Uterus (tissue), 4 donors: ENCODE measurements around the gene ACTL7B. TPM values are rescaled to one million over a fixed set of nuclear protein-coding genes. Genes with fewer than 3 reads are reported as not detected.
"Not testable (repeated sequence)": the region's sequence is repeated elsewhere in the genome, so short reads cannot be mapped to it uniquely, and the experiment has no call there.

ENCODE experiments used
- DNase-seq, 2 donors: peaks; one replicate each; pipeline ENCODE4 v3.0.0-alpha.2; 2019 to 2020
- H3K27ac ChIP-seq, 2 donors: fragments of 200-600 bp; sonication (generic); 1 replicate in 1 of 2; 2 replicates in 1 of 2; pipeline ENCODE4 v1.5.1; 2016 to 2018
- H3K27me3 ChIP-seq, 2 donors: fragments of 200-600 bp; sonication (generic); one replicate each; pipeline ENCODE4 v1.5.1; 2018 to 2019; ENCODE audit warnings: control low read depth in 1 of 2
- H3K36me3 ChIP-seq, 2 donors: fragments of 200-600 bp; sonication (generic); one replicate each; pipeline ENCODE4 v1.5.1; 2019; ENCODE audit warnings: control low read depth in 1 of 2
- H3K4me1 ChIP-seq, 2 donors: fragments of 200-600 bp; sonication (generic); one replicate each; pipeline ENCODE4 v1.5.1; 2018 to 2019; ENCODE audit warnings: control low read depth in 1 of 2
- H3K4me3 ChIP-seq, 2 donors: fragments of 200-600 bp; sonication (generic); 1 replicate in 1 of 2; 2 replicates in 1 of 2; pipeline ENCODE4 v1.5.1; 2018 to 2019; ENCODE audit warnings: mild to moderate bottlenecking in 1 of 2
- H3K9me3 ChIP-seq, 2 donors: fragments of 200-600 bp; sonication (generic); one replicate each; pipeline ENCODE4 v1.5.1; 2019; ENCODE audit warnings: control low read depth in 1 of 2
- CTCF ChIP-seq, 4 experiments: fragments of 200-600 bp in 2 of 4; fragments of 450-650 bp in 2 of 4; sonication (generic) in 2 of 4; IDR thresholded peaks; one replicate each; pipeline ENCODE4 v1.5.1; 2016 to 2019; ENCODE audit warnings: antibody characterized with exemption in 4 of 4, mild to moderate bottlenecking in 2 of 4, moderate library complexity in 1 of 4
- POLR2A ChIP-seq, 2 donors: fragments of 450-650 bp; IDR thresholded peaks; one replicate each; pipeline ENCODE4 v1.6.1; 2016; ENCODE audit warnings: antibody characterized with exemption in 2 of 2, mild to moderate bottlenecking in 1 of 2, moderate library complexity in 1 of 2
- intact Hi-C: fragments of 100-400 bp; cut with DNase I; formaldehyde crosslinking; loops from one replicate; pipeline ENCODE4 v1.15.1; 2023; ENCODE audit warnings: low total_unique reads
- total RNA-seq, 4 donors: library from RNA; depleted of rRNA in 3 of 4; stranded (reverse); fragments of >200 nt in 3 of 4; gene quantifications; one replicate each; pipeline versions ENCODE4 v1.1.0 to v1.2.4, GENCODE V29; 2014 to 2023
- donor health status: DM: yes; HTN: yes; CAD: no.

ACTL7B gene
- total RNA-seq, 4 donors from 2014 or later = not detected

GRCh38 chr9:108897324-108898096 lies 41.7 kb upstream of the ACTL7B start:
- Histone ChIP-seq H3K4me1 (no peaks in the 10 kb centered on the region), H3K36me3 (no peaks in the 10 kb centered on the region), H3K9me3 (no peaks in the 10 kb centered on the region), H3K27me3 (no peaks in the 10 kb centered on the region), H3K27ac (no peak overlapping the region), H3K4me3 (no peak overlapping the region)
- no peak for DNase-seq
- TF ChIP-seq POLR2A (IDR thresholded peaks at IDR 0.05) (no peak), CTCF (IDR thresholded peaks at IDR 0.05) (no peak)
- intact Hi-C loops = no loop called here

- TF ChIP-seq CTCF (IDR thresholded peaks at IDR 0.05) (no peak), POLR2A (IDR thresholded peaks at IDR 0.05) (no peak)
- no peaks in the 10 kb centered on the region for H3K4me1 ChIP-seq
- intact Hi-C loops = no loop called here
- no peak overlapping the region for H3K27ac ChIP-seq
- no peak for DNase-seq
- no peaks in the 10 kb centered on the region for H3K27me3 ChIP-seq
- H3K4me3 ChIP-seq = no peak overlapping the region
- no peaks in the 10 kb centered on the region for H3K36me3 ChIP-seq
- H3K9me3 ChIP-seq = no peaks in the 10 kb centered on the region
Observed at GRCh38 chr9:108894225-108894997, 38.6 kb upstream of the ACTL7B start.

- TF ChIP-seq POLR2A (IDR thresholded peaks at IDR 0.05) = no peak
- TF ChIP-seq CTCF (IDR thresholded peaks at IDR 0.05) = peak in 1 of 4 experiments; percentile 7
- H3K4me1 ChIP-seq = no peaks in the 10 kb centered on the region
- no peaks in the 10 kb centered on the region for H3K9me3 ChIP-seq
- H3K27ac ChIP-seq = no peak overlapping the region
- no peak for DNase-seq
- no peaks in the 10 kb centered on the region for H3K36me3 ChIP-seq
- no peaks in the 10 kb centered on the region for H3K27me3 ChIP-seq
- H3K4me3 ChIP-seq = no peak overlapping the region
- intact Hi-C loops = no loop called here
Observed at GRCh38 chr9:108889649-108890067, 33.9 kb upstream of the ACTL7B start.

- H3K27me3 ChIP-seq, H3K9me3 ChIP-seq, H3K36me3 ChIP-seq, intact Hi-C loops, DNase-seq, H3K4me3 ChIP-seq, H3K27ac ChIP-seq, H3K4me1 ChIP-seq: not testable (repeated sequence)
Observed at GRCh38 chr9:108886594-108887271, 30.9 kb upstream of the ACTL7B start.

- H3K4me3 ChIP-seq = no peak overlapping the region
- no peaks in the 10 kb centered on the region for H3K36me3 ChIP-seq
- H3K9me3 ChIP-seq = no peaks in the 10 kb centered on the region
- no peaks in the 10 kb centered on the region for H3K4me1 ChIP-seq
- intact Hi-C loops = no loop called here
- H3K27me3 ChIP-seq = no peaks in the 10 kb centered on the region
- no peak overlapping the region for H3K27ac ChIP-seq
- no peak for DNase-seq
- no peak for TF ChIP-seq CTCF (IDR thresholded peaks at IDR 0.05)
- TF ChIP-seq POLR2A (IDR thresholded peaks at IDR 0.05) = no peak
Observed at GRCh38 chr9:108885643-108886348, 30.0 kb upstream of the ACTL7B start.
